Nephron (organoid): ENCODE measurements around the gene VTI1A.

Source experiments
- H3K27ac Mint-ChIP-seq, 3 experiments: 2 replicates each; pipeline ENCODE4 v1.8.0; 2020; ENCODE audit warnings: mixed read lengths in 3 of 3, mild to moderate bottlenecking in 2 of 3, moderate library complexity in 1 of 3
- H3K27me3 Mint-ChIP-seq: 2 replicates; pipeline ENCODE4 v1.8.0; 2021; ENCODE audit warnings: low read depth, mild to moderate bottlenecking, moderate library complexity, mixed read lengths
- H3K36me3 Mint-ChIP-seq: 2 replicates; pipeline ENCODE4 v1.8.0; 2020; ENCODE audit warnings: low read depth, mixed read lengths
- H3K4me1 Mint-ChIP-seq: 2 replicates; pipeline ENCODE4 v1.8.0; 2020; ENCODE audit warnings: mixed read lengths
- H3K4me3 Mint-ChIP-seq, 3 experiments: 2 replicates each; pipeline ENCODE4 v1.8.0; 2020; ENCODE audit warnings: mild to moderate bottlenecking in 3 of 3, mixed read lengths in 3 of 3, moderate library complexity in 2 of 3
- H3K9me3 Mint-ChIP-seq: 2 replicates; pipeline ENCODE4 v1.8.0; 2020; ENCODE audit warnings: mixed read lengths
- CTCF ChIP-seq, 3 experiments: fragments of 200-600 bp; sonication (generic); IDR thresholded peaks; one replicate each; pipeline ENCODE4 v1.5.0; 2021; ENCODE audit warnings: antibody characterized with exemption in 3 of 3; ENCODE audit not compliant: unreplicated experiment in 3 of 3

The VTI1A gene

GRCh38 chr10:112826018-112826697 is 379.1 kb downstream of the VTI1A start:
- H3K27me3 Mint-ChIP-seq: no peaks in the 10 kb centered on the region
- no peak overlapping the region for H3K4me3 Mint-ChIP-seq
- no peak overlapping the region for H3K27ac Mint-ChIP-seq
- H3K9me3 Mint-ChIP-seq: no peaks in the 10 kb centered on the region
- no peaks in the 10 kb centered on the region for H3K36me3 Mint-ChIP-seq
- no peak for TF ChIP-seq CTCF (IDR thresholded peaks at IDR 0.05; ENCODE audit: unreplicated experiment in 3 of 3)
- H3K4me1 Mint-ChIP-seq: no peaks in the 10 kb centered on the region

- no peak overlapping the region for H3K4me3 Mint-ChIP-seq
Observed at GRCh38 chr10:112827086-112827485, 380.1 kb downstream of the VTI1A start.

GRCh38 chr10:112827951-112828350 is 380.9 kb downstream of the VTI1A start:
- Mint-ChIP-seq H3K4me3 (no peak overlapping the region), H3K36me3 (no peaks in the 10 kb centered on the region), H3K9me3 (no peaks in the 10 kb centered on the region), H3K27ac (no peak overlapping the region), H3K27me3 (peaks cover 10% of the 10 kb centered on the region), H3K4me1 (peaks cover 10% of the 10 kb centered on the region)
- no peak for TF ChIP-seq CTCF (IDR thresholded peaks at IDR 0.05; ENCODE audit: unreplicated experiment in 3 of 3)

More at GRCh38 chr10:112827086-112827485, 380.1 kb downstream of the VTI1A start:
- Mint-ChIP-seq H3K9me3 (no peaks in the 10 kb centered on the region), H3K36me3 (no peaks in the 10 kb centered on the region), H3K4me1 (peaks cover 5% of the 10 kb centered on the region), H3K27ac (no peak overlapping the region), H3K27me3 (peaks cover 5% of the 10 kb centered on the region)
- no peak for TF ChIP-seq CTCF (IDR thresholded peaks at IDR 0.05; ENCODE audit: unreplicated experiment in 3 of 3)

- no peak overlapping the region for H3K27ac Mint-ChIP-seq
- H3K36me3 Mint-ChIP-seq: no peaks in the 10 kb centered on the region
- no peak for TF ChIP-seq CTCF (IDR thresholded peaks at IDR 0.05; ENCODE audit: unreplicated experiment in 3 of 3)
- peaks cover 39% of the 10 kb centered on the region for H3K4me1 Mint-ChIP-seq
- no peak overlapping the region for H3K4me3 Mint-ChIP-seq
- no peaks in the 10 kb centered on the region for H3K9me3 Mint-ChIP-seq
- peaks cover 22% of the 10 kb centered on the region for H3K27me3 Mint-ChIP-seq
Observed at GRCh38 chr10:112831859-112832258, 384.8 kb downstream of the VTI1A start.

GRCh38 chr10:112832361-112832878 is 385.4 kb downstream of the VTI1A start:
- H3K4me3 Mint-ChIP-seq: no peak overlapping the region
- H3K27ac Mint-ChIP-seq: peak overlapping the region in 2 of 3 experiments; percentile 41 to 55
- peaks cover 39% of the 10 kb centered on the region for H3K4me1 Mint-ChIP-seq
- no peaks in the 10 kb centered on the region for H3K9me3 Mint-ChIP-seq
- peaks cover 22% of the 10 kb centered on the region for H3K27me3 Mint-ChIP-seq
- no peaks in the 10 kb centered on the region for H3K36me3 Mint-ChIP-seq
- TF ChIP-seq CTCF (IDR thresholded peaks at IDR 0.05; ENCODE audit: unreplicated experiment in 3 of 3): no peak

- peaks cover 22% of the 10 kb centered on the region for H3K27me3 Mint-ChIP-seq
- H3K4me3 Mint-ChIP-seq: no peak overlapping the region
- H3K36me3 Mint-ChIP-seq: no peaks in the 10 kb centered on the region
- TF ChIP-seq CTCF (IDR thresholded peaks at IDR 0.05; ENCODE audit: unreplicated experiment in 3 of 3): no peak
- H3K27ac Mint-ChIP-seq: no peak overlapping the region
- peaks cover 39% of the 10 kb centered on the region for H3K4me1 Mint-ChIP-seq
- H3K9me3 Mint-ChIP-seq: no peaks in the 10 kb centered on the region
Observed at GRCh38 chr10:112832959-112833358, 385.9 kb downstream of the VTI1A start.
